AG09309 (cell line): ENCODE results near the gene KIAA1671.

Source experiments
- DNase-seq: peaks from one replicate; pipeline ENCODE4 v3.0.0-alpha.2; 2010; ENCODE audit warnings: low read depth
- H3K4me3 ChIP-seq: 2 replicates; pipeline ENCODE4 v1.5.1; 2011; ENCODE audit warnings: mild to moderate bottlenecking, low read depth, low read length, moderate library complexity; ENCODE audit not compliant: control insufficient read depth
- TF ChIP-seq, protein P1 (sequence below): IDR thresholded peaks from 2 replicates; pipeline ENCODE4 v1.5.1; 2011; ENCODE audit warnings: mild to moderate bottlenecking, low read depth, low read length, inconsistent platforms; ENCODE audit not compliant: insufficient read depth, control insufficient read depth; ENCODE audit errors: missing control alignments

Gene KIAA1671

GRCh38 chr22:25160120-25160996, 207.8 kb downstream of the KIAA1671 start:
- no peak overlapping the region for H3K4me3 ChIP-seq
- TF ChIP-seq, protein P1, sequence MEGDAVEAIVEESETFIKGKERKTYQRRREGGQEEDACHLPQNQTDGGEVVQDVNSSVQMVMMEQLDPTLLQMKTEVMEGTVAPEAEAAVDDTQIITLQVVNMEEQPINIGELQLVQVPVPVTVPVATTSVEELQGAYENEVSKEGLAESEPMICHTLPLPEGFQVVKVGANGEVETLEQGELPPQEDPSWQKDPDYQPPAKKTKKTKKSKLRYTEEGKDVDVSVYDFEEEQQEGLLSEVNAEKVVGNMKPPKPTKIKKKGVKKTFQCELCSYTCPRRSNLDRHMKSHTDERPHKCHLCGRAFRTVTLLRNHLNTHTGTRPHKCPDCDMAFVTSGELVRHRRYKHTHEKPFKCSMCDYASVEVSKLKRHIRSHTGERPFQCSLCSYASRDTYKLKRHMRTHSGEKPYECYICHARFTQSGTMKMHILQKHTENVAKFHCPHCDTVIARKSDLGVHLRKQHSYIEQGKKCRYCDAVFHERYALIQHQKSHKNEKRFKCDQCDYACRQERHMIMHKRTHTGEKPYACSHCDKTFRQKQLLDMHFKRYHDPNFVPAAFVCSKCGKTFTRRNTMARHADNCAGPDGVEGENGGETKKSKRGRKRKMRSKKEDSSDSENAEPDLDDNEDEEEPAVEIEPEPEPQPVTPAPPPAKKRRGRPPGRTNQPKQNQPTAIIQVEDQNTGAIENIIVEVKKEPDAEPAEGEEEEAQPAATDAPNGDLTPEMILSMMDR = no peak
- no peak for DNase-seq

GRCh38 chr22:25161017-25161915, 208.8 kb downstream of the KIAA1671 start:
- no peak for DNase-seq
- TF ChIP-seq, protein P1 = no peak
- H3K4me3 ChIP-seq = no peak overlapping the region

DNA sequence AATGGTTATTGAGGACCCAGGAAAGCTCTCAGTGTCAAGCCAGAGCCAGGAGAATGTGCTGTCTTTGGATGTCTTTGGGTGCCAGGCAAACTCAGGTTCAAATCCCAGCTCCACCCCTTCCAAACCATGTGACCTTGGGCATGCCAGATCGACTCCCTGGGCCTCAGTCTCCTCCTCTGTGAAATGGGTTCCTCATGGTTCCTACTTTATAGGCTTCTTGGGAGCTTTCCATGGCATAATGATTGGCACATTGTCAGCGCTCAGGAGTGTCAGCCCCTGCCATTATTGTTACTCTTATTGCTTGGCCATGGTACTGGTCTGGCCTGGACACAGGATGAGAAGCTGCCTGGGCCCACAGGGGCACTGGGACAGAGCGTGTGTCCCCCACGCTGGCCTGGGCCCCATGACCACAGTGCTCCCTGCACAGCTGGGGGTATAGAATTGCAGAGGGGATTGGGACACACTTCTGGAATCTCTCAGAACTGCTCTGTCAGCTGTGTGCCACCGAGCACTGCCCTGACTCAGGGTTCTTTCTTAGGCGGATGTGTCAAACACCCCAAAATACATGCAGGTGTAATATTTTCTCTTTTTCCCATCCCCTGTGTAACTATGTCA, 209.5 kb downstream of the KIAA1671 start:
- DNase-seq = no peak
- TF ChIP-seq, protein P1 = no peak
- H3K4me3 ChIP-seq = no peak overlapping the region

DNA sequence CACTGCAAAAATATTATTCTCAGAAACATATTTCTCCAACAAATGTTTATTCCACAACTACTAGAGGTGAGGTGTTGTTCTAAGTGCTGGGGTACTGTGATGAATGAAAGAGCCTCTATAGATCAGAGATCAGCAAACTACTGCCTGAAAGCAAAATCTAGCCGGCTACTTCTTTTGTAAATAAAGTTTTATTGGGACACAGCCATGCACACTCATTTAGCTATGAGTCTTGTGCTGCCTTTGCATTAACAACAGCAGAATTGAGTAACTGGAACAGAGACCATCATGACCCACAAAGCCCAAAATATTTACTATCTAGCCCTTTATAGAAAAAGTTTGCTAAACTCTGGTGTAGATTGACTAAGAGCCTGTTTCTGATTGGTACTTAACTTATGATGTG, 210.0 kb downstream of the KIAA1671 start:
- DNase-seq = no peak
- TF ChIP-seq, protein P1 = no peak
- H3K4me3 ChIP-seq = no peak overlapping the region

GRCh38 chr22:25165785-25166184, 213.3 kb downstream of the KIAA1671 start:
- TF ChIP-seq, protein P1 = no peak
- no peak for DNase-seq
- H3K4me3 ChIP-seq = no peak overlapping the region
